IPS DF 6.9 (cell line): ENCODE measurements around the gene CACNG3.
"Not testable (repeated sequence)": the region's sequence is repeated elsewhere in the genome, so short reads cannot be mapped to it uniquely, and the experiment has no call there.

Source experiments
- DNase-seq: peaks from one replicate; pipeline ENCODE4 v3.0.0-alpha.2; 2013; ENCODE audit warnings: low read depth, low spot score
- H3K27ac ChIP-seq: one replicate; pipeline ENCODE4 v1.5.1; 2013; ENCODE audit warnings: low read length, control low read depth
- H3K27me3 ChIP-seq: 2 replicates; pipeline ENCODE4 v1.6.1; 2013; ENCODE audit warnings: mild to moderate bottlenecking, low read length; ENCODE audit not compliant: control insufficient read depth, insufficient read depth
- H3K36me3 ChIP-seq: 2 replicates; pipeline ENCODE4 v1.6.1; 2013; ENCODE audit warnings: low read length; ENCODE audit not compliant: control insufficient read depth, insufficient read depth
- H3K4me1 ChIP-seq: 2 replicates; pipeline ENCODE4 v1.6.1; 2013; ENCODE audit warnings: low read length; ENCODE audit not compliant: control insufficient read depth, insufficient read depth
- H3K4me3 ChIP-seq: 2 replicates; pipeline ENCODE4 v1.5.1; 2013; ENCODE audit warnings: mild to moderate bottlenecking, low read length
- H3K9me3 ChIP-seq: 2 replicates; pipeline ENCODE4 v1.6.1; 2013; ENCODE audit warnings: low read length, inconsistent platforms; ENCODE audit not compliant: control insufficient read depth, insufficient read depth
- WGBS: extraction: QIAGEN DNeasy Blood & Tissue Kit; methylation state at CpG from one replicate; pipeline ENCODE4 v1.1.7; 2013; ENCODE audit warnings: mixed read lengths, missing lambda C conversion rate; ENCODE audit not compliant: insufficient read length, insufficient coverage; 5-methylcytosine and 5-hydroxymethylcytosine counted together

Gene CACNG3

GRCh38 chr16:24298548-24299167 lies 42.5 kb downstream of the CACNG3 start:
- no peak for DNase-seq
- Histone ChIP-seq H3K36me3 (no peaks in the 10 kb centered on the region), H3K27me3 (no peaks in the 10 kb centered on the region), H3K9me3 (no peaks in the 10 kb centered on the region), H3K27ac (no peak overlapping the region), H3K4me3 (no peak overlapping the region), H3K4me1 (no peaks in the 10 kb centered on the region)
- WGBS, result no CpG with 5 or more reads among the region's 5 CpGs

- not testable (repeated sequence) for H3K27ac ChIP-seq, H3K4me1 ChIP-seq, H3K27me3 ChIP-seq, H3K36me3 ChIP-seq, H3K9me3 ChIP-seq, H3K4me3 ChIP-seq, DNase-seq
- whole genome bisulfite sequencing, result no CpG with 5 or more reads among the region's 6 CpGs
These were observed 44.6 kb downstream of the CACNG3 start for GRCh38 chr16:24300750-24301149.

- H3K36me3 ChIP-seq, result no peaks in the 10 kb centered on the region
- H3K27me3 ChIP-seq, result no peaks in the 10 kb centered on the region
- no CpG with 5 or more reads among the region's 8 CpGs for WGBS
- no peak overlapping the region for H3K27ac ChIP-seq
- H3K4me1 ChIP-seq, result no peaks in the 10 kb centered on the region
- H3K9me3 ChIP-seq, result no peaks in the 10 kb centered on the region
- no peak overlapping the region for H3K4me3 ChIP-seq
- DNase-seq, result no peak
These were observed 46.5 kb downstream of the CACNG3 start for GRCh38 chr16:24302636-24303035.

DNA sequence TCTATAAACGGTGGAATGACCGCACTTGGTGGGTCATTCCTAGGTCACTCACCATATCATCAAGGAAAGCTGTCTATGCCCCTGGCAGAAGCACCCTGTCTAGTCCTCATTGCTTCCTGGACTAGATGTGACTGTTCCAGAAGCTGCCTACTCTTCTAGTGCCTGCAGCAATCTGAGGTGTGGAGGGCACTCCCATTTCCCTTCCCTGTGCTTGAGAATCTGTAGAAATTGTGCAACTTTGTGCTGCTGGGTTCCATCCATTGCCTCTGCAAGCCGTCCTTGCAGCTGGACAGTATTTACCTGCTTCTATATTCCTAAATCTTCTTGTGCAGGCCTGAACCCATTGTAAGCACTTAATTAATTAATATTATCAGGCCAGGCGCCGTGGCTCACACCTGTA lies 52.1 kb downstream of the CACNG3 start:
- no CpG with 5 or more reads among the region's 5 CpGs for WGBS
- Histone ChIP-seq H3K27me3 (no peaks in the 10 kb centered on the region), H3K4me3 (no peak overlapping the region)

DNA sequence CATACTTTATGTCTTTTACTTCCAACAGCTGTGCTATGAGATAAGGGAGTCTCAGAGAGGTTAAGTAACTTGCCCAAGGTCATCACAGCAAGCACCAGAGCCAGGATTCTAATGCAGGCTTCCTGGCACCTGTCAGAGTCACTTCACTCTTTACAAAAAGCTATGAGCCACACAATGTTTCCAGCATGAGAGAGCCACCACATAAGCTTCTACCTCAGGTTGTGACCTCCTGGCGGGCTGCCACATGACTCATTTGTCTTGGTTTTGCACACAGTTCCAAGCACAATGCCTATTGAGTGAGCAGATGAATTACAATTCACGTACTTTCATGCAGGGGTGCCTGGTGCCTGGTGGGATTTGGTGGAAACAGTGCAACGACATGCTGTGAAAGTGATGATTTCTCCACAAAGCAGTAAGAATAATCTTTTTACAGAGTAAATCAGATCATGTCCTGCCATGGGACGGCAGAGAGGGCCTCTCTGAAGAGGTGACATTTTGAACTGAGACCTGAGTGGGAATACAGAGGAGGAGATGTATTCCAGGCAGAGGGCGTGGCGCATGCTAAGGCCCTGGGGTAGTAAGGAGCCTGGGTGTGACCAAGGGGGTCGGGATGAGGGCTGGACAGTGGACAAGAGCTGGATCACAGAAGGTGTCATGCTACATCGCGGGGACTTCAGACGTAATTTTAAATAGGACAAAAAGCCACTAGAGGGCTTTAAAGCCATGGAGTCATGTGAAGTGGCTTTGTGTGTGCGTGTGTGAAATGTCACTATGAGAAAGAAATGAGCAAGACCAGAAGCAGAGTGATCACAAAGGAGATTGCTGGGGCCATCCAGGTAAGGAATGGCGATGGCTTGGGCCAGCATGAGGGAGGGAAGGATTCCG lies 53.4 kb downstream of the CACNG3 start:
- no peak overlapping the region for H3K27ac ChIP-seq
- no peaks in the 10 kb centered on the region for H3K36me3 ChIP-seq
- no peaks in the 10 kb centered on the region for H3K27me3 ChIP-seq
- WGBS, result no CpG with 5 or more reads among the region's 13 CpGs
- no peak overlapping the region for H3K4me3 ChIP-seq
- DNase-seq, result no peak
- H3K9me3 ChIP-seq, result no peaks in the 10 kb centered on the region
- no peaks in the 10 kb centered on the region for H3K4me1 ChIP-seq

More for the DNA sequence above, 52.1 kb downstream of the CACNG3 start:
- no peaks in the 10 kb centered on the region for H3K4me1 ChIP-seq
- no peak for DNase-seq
- no peaks in the 10 kb centered on the region for H3K9me3 ChIP-seq
- no peak overlapping the region for H3K27ac ChIP-seq
- no peaks in the 10 kb centered on the region for H3K36me3 ChIP-seq

GRCh38 chr16:24315343-24315742 lies 59.2 kb downstream of the CACNG3 start:
- H3K4me1 ChIP-seq, result 0 out of 2 replicates have a peak, but pooled peaks cover 2% of the 10 kb centered on the region
- H3K27ac ChIP-seq, result no peak overlapping the region
- H3K4me3 ChIP-seq, result no peak overlapping the region
- no peaks in the 10 kb centered on the region for H3K36me3 ChIP-seq
- DNase-seq, result no peak
- H3K27me3 ChIP-seq, result no peaks in the 10 kb centered on the region
- H3K9me3 ChIP-seq, result no peaks in the 10 kb centered on the region

GRCh38 chr16:24318680-24319079 lies 62.5 kb downstream of the CACNG3 start:
- peak; percentile 31 for DNase-seq
- Histone ChIP-seq H3K27me3 (no peaks in the 10 kb centered on the region), H3K27ac (no peak overlapping the region), H3K36me3 (no peaks in the 10 kb centered on the region), H3K4me1 (0 out of 2 replicates have a peak, but pooled peaks cover 2% of the 10 kb centered on the region), H3K9me3 (no peaks in the 10 kb centered on the region), H3K4me3 (no peak overlapping the region)
- no CpG with 5 or more reads among the region's 1 CpG for WGBS

DNA sequence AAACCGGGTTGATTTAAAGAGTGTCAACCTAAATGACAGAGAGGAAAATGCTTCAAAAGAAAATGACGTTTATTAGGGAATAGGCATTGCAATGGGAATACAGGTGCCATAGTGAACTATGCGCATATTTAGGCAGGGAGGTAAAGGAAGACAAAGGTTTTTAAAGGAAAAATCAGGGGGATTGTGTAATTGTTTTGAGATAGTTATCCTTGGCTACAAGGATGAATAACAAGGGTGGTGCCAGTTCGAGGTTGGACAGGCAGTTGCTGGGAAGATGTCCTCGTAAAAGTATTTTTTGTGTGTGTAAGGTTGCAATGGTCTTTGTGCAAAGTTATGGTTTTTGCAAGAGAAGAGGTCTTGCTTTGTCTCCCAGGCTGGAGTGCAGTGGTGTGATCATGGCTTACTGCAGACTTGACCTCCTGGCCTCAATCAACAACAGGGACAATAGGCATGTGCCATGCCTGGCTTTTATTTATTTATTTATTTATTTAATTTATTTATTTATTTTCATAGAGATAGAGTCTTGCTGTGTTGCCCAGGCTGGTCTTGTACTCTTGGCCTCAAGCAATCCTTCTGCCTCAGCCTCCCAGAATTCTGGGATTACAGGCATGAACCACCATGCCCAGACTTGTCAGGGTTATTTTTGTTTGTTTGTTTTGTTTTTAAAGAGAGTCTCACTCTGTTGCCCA lies 63.1 kb downstream of the CACNG3 start:
- Histone ChIP-seq H3K36me3 (no peaks in the 10 kb centered on the region), H3K27ac (no peak overlapping the region), H3K4me1 (0 out of 2 replicates have a peak, but pooled peaks cover 2% of the 10 kb centered on the region), H3K4me3 (no peak overlapping the region), H3K27me3 (no peaks in the 10 kb centered on the region), H3K9me3 (no peaks in the 10 kb centered on the region)
- WGBS, result no CpG with 5 or more reads among the region's 5 CpGs
- DNase-seq, result no peak

GRCh38 chr16:24322106-24322505 lies 66.0 kb downstream of the CACNG3 start:
- no CpG with 5 or more reads among the region's 10 CpGs for WGBS
- Histone ChIP-seq H3K9me3 (no peaks in the 10 kb centered on the region), H3K27me3 (no peaks in the 10 kb centered on the region), H3K4me3 (no peak overlapping the region), H3K36me3 (no peaks in the 10 kb centered on the region), H3K4me1 (0 out of 2 replicates have a peak, but pooled peaks cover 2% of the 10 kb centered on the region), H3K27ac (no peak overlapping the region)
- DNase-seq, result no peak

DNA sequence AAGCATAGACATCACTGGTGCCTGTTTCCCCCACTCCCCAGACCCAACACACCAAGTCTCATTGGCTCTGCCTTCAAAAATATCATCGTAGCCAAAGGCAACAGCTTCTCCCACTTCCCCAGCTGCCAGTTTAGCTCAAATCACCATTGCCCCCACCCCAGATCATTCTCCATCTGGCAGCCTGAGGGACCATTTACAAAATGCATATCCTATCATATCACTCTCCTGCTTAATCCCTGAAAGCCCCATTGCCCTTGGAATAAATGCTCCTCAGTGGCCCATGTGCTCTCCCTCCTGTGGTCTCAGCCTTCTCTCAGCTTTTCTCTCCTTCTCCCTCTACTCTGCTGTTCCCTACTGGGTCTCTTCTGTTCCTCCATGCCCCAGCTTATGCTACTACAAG lies 68.3 kb downstream of the CACNG3 start:
- no peak for DNase-seq
- no peak overlapping the region for H3K27ac ChIP-seq
- no peaks in the 10 kb centered on the region for H3K4me1 ChIP-seq
- no peak overlapping the region for H3K4me3 ChIP-seq
- no peaks in the 10 kb centered on the region for H3K27me3 ChIP-seq
- no peaks in the 10 kb centered on the region for H3K36me3 ChIP-seq
- no peaks in the 10 kb centered on the region for H3K9me3 ChIP-seq
- WGBS, result no CpG with 5 or more reads among the region's 1 CpG
